ENCODE results near the gene PDS5B.

PDS5B gene

GRCh38 chr13:32592082-32592481, 5.8 kb downstream of the PDS5B start:
- no peak for DNase-seq

- no peak for DNase-seq
Observed at GRCh38 chr13:32594157-32594738, 8.0 kb downstream of the PDS5B start.

GRCh38 chr13:32595306-32595705, 9.1 kb downstream of the PDS5B start:
- no peak for DNase-seq

- no peak for DNase-seq
Observed at GRCh38 chr13:32600890-32601289, 14.6 kb downstream of the PDS5B start.

GRCh38 chr13:32609428-32609827, 23.2 kb downstream of the PDS5B start:
- DNase-seq: no peak

GRCh38 chr13:32610538-32610937, 24.3 kb downstream of the PDS5B start:
- no peak for DNase-seq

- no peak for DNase-seq
Observed at GRCh38 chr13:32610977-32611376, 24.7 kb downstream of the PDS5B start.

- DNase-seq: no peak
Observed at GRCh38 chr13:32616883-32617511, 30.7 kb downstream of the PDS5B start.

- no peak for DNase-seq
Observed at GRCh38 chr13:32622827-32623226, 36.6 kb downstream of the PDS5B start.

- DNase-seq: no peak
Observed at GRCh38 chr13:32624441-32624840, 38.2 kb downstream of the PDS5B start.

- DNase-seq: no peak
Observed at GRCh38 chr13:32627793-32628192, 41.5 kb downstream of the PDS5B start.

GRCh38 chr13:32629313-32629712, 43.1 kb downstream of the PDS5B start:
- no peak for DNase-seq

GRCh38 chr13:32629866-32630265, 43.6 kb downstream of the PDS5B start:
- no peak for DNase-seq

- no peak for DNase-seq
Observed at GRCh38 chr13:32632343-32632909, 46.2 kb downstream of the PDS5B start.

GRCh38 chr13:32636711-32637110, 50.5 kb downstream of the PDS5B start:
- no peak for DNase-seq

- DNase-seq: no peak
Observed at GRCh38 chr13:32638739-32639138, 52.5 kb downstream of the PDS5B start.

GRCh38 chr13:32639502-32640105, 53.4 kb downstream of the PDS5B start:
- no peak for DNase-seq

- no peak for DNase-seq
Observed at GRCh38 chr13:32642316-32642715, 56.1 kb downstream of the PDS5B start.

GRCh38 chr13:32642858-32643257, 56.6 kb downstream of the PDS5B start:
- no peak for DNase-seq

- no peak for DNase-seq
Observed at GRCh38 chr13:32645854-32646253, 59.6 kb downstream of the PDS5B start.

- no peak for DNase-seq
Observed at GRCh38 chr13:32647926-32648325, 61.7 kb downstream of the PDS5B start.

- no peak for DNase-seq
Observed at GRCh38 chr13:32650705-32651311, 64.6 kb downstream of the PDS5B start.

- no peak for DNase-seq
Observed at GRCh38 chr13:32657309-32657708, 71.1 kb downstream of the PDS5B start.

GRCh38 chr13:32659736-32660135, 73.5 kb downstream of the PDS5B start:
- DNase-seq: no peak
